ENCODE results near the gene ADAMTS13. TPM values are rescaled to one million over a fixed set of nuclear protein-coding genes. Genes with fewer than 3 reads are reported as not detected.

The ADAMTS13 gene
- total RNA-seq, 4 donors from 2014 or later = 1.8 to 4.9 (median 3.8) TPM; not detected in 1

GRCh38 chr9:133476036-133476931, 54.1 kb downstream of the ADAMTS13 start:
- Histone ChIP-seq H3K36me3 (no peaks in the 10 kb centered on the region), H3K9me3 (no peaks in the 10 kb centered on the region), H3K27ac (no peak overlapping the region), H3K27me3 (no peaks in the 10 kb centered on the region), H3K4me3 (no peak overlapping the region), H3K4me1 (peaks cover 0 to 5% of the 10 kb centered on the region in 2 donors)
- DNase-seq = no peak
- TF ChIP-seq POLR2A (IDR thresholded peaks at IDR 0.05) (no peak), CTCF (IDR thresholded peaks at IDR 0.05) (no peak)
- intact Hi-C loops (cut with DNase I; ENCODE audit: low total_unique reads) = no loop called here

GRCh38 chr9:133476941-133477340, 54.8 kb downstream of the ADAMTS13 start:
- H3K36me3 ChIP-seq = no peaks in the 10 kb centered on the region
- H3K4me1 ChIP-seq = peaks cover 0 to 5% of the 10 kb centered on the region in 2 donors
- no peak for DNase-seq
- intact Hi-C loops (cut with DNase I; ENCODE audit: low total_unique reads) = no loop called here
- no peak overlapping the region for H3K27ac ChIP-seq
- H3K9me3 ChIP-seq = no peaks in the 10 kb centered on the region
- no peak overlapping the region for H3K4me3 ChIP-seq
- no peaks in the 10 kb centered on the region for H3K27me3 ChIP-seq
- TF ChIP-seq POLR2A (IDR thresholded peaks at IDR 0.05) = no peak
- no peak for TF ChIP-seq CTCF (IDR thresholded peaks at IDR 0.05)

- TF ChIP-seq CTCF (IDR thresholded peaks at IDR 0.05) = no peak
- no peak for TF ChIP-seq POLR2A (IDR thresholded peaks at IDR 0.05)
- H3K4me3 ChIP-seq = no peak overlapping the region
Observed at GRCh38 chr9:133477461-133477860, 55.3 kb downstream of the ADAMTS13 start.

GRCh38 chr9:133477992-133478850, 56.1 kb downstream of the ADAMTS13 start:
- intact Hi-C loops (cut with DNase I; ENCODE audit: low total_unique reads) = no loop called here
- no peak for DNase-seq
- Histone ChIP-seq H3K36me3 (no peaks in the 10 kb centered on the region), H3K4me1 (peaks cover 0 to 5% of the 10 kb centered on the region in 2 donors), H3K27me3 (no peaks in the 10 kb centered on the region), H3K27ac (peak overlapping the region; percentile 57 to 58), H3K9me3 (no peaks in the 10 kb centered on the region), H3K4me3 (peak overlapping the region; percentile 33 to 42)
- TF ChIP-seq POLR2A (IDR thresholded peaks at IDR 0.05) (no peak), CTCF (IDR thresholded peaks at IDR 0.05) (no peak)

More at GRCh38 chr9:133477461-133477860, 55.3 kb downstream of the ADAMTS13 start:
- Histone ChIP-seq H3K27ac (no peak overlapping the region), H3K27me3 (no peaks in the 10 kb centered on the region), H3K9me3 (no peaks in the 10 kb centered on the region), H3K4me1 (peaks cover 0 to 5% of the 10 kb centered on the region in 2 donors), H3K36me3 (no peaks in the 10 kb centered on the region)
- intact Hi-C loops (cut with DNase I; ENCODE audit: low total_unique reads) = no loop called here
- DNase-seq = no peak
